BE2C (cell line): ENCODE results near the gene SPIRE2.
"Not testable (repeated sequence)": the region's sequence is repeated elsewhere in the genome, so short reads cannot be mapped to it uniquely, and the experiment has no call there.

ENCODE experiments used
- DNase-seq: peaks from one replicate; pipeline ENCODE4 v3.0.0-alpha.2; 2020
- H3K27me3 ChIP-seq: fragments of 250-450 bp; sonication (Bioruptor Pico); 2 replicates; pipeline ENCODE4 v1.5.1; 2020; ENCODE audit warnings: mild to moderate bottlenecking
- H3K36me3 ChIP-seq: fragments of 250-450 bp; sonication (Bioruptor Pico); 2 replicates; pipeline ENCODE4 v1.5.1; 2020; ENCODE audit warnings: mild to moderate bottlenecking
- H3K4me1 ChIP-seq: fragments of 250-450 bp; sonication (Bioruptor Pico); 2 replicates; pipeline ENCODE4 v1.5.1; 2020
- H3K4me3 ChIP-seq: 2 replicates; pipeline ENCODE4 v1.5.1; 2011; ENCODE audit warnings: low read depth, low read length
- H3K9me3 ChIP-seq: fragments of 250-450 bp; sonication (Bioruptor Pico); 2 replicates; pipeline ENCODE4 v1.5.1; 2020
- TF ChIP-seq, protein P1 (sequence below): IDR thresholded peaks from 2 replicates; pipeline ENCODE4 v1.5.1; 2012; ENCODE audit warnings: mild to moderate bottlenecking, low read depth, low read length

Gene SPIRE2

DNA sequence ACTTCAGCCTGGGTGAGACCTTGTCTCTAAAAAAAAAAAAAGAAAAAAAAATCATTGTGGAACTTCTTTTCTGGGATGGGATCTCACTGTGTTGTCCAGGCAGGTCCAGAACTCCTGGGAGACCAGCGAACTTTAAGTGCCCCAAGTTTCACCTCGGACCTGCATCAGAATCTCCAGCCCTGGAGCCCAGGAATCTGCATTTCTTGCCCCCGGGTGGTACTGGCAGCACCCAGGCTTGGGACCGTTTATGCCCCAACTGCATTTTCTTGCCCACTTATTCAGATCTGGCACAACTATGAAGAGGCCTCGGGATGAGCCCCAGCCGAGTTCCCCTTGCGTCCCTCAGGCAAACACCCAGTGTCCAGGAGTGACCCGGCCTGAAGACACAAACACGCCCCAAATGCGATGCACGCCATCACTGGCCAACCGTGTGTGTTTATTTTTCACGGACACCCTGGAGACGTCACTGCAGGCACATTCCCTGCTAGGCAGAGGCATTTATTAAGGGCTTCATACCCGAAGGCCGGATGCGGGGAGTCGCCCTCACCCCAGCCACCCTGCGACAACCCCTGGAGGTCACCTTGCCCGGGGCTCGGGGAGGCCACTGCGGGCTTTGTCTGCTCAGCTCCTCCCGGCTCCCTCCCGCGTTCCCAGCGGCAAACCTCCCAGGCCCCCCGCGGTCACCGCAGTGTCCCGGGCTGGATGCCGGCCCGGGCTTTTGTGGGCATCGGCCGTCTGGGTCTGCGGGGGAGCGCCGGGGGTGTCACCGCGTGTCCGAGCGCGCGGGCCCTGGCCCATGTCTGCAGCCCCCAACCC, 684 bp upstream of the SPIRE2 start:
- H3K9me3 ChIP-seq, result no peaks in the 10 kb centered on the region
- H3K4me1 ChIP-seq, result 0 out of 2 replicates have a peak, but pooled peaks cover 3% of the 10 kb centered on the region
- peak; percentile 45 for DNase-seq
- H3K36me3 ChIP-seq, result no peaks in the 10 kb centered on the region
- H3K4me3 ChIP-seq, result peak overlapping the region; percentile 58
- no peaks in the 10 kb centered on the region for H3K27me3 ChIP-seq
- TF ChIP-seq, protein P1, sequence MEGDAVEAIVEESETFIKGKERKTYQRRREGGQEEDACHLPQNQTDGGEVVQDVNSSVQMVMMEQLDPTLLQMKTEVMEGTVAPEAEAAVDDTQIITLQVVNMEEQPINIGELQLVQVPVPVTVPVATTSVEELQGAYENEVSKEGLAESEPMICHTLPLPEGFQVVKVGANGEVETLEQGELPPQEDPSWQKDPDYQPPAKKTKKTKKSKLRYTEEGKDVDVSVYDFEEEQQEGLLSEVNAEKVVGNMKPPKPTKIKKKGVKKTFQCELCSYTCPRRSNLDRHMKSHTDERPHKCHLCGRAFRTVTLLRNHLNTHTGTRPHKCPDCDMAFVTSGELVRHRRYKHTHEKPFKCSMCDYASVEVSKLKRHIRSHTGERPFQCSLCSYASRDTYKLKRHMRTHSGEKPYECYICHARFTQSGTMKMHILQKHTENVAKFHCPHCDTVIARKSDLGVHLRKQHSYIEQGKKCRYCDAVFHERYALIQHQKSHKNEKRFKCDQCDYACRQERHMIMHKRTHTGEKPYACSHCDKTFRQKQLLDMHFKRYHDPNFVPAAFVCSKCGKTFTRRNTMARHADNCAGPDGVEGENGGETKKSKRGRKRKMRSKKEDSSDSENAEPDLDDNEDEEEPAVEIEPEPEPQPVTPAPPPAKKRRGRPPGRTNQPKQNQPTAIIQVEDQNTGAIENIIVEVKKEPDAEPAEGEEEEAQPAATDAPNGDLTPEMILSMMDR, result no peak

DNA sequence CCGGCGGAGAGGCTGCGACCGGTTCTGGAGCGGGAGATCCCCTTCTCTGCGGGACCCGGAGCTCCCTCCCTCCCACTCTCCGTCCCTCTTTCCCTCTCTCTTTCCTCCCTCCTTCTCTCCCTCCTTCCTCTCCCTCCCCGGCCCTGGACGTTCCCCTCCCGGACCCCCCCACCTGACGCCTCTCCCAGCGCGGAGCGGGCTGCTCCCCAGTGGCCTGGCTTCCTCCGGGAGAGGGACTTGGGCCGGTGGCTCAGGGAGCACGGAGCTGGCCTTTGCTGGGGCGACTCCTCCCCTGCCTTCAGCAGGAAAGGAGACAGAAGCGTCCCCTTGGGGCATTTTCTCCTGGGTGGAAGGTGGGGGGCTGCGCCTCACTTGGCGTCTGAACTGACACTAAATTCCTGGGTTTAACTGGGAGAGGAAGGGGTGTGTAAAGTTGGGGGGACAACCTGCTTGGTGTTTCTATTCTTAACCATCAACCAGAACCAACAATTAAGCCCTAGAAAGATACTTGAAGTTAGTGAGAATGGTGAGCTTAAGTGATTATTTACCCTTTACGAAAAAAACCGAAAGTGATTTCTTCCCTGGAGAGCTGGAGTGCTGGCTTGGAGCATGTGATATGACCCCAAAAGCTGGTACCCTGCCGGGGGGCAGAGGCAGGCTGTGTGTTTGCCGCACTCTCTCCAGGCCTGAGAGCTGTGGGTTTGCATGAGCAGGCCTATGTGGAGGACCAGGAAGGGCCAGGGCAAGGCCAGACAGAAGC, 775 bp downstream of the SPIRE2 start:
- DNase-seq, result no peak
- Histone ChIP-seq H3K4me1 (no peaks in the 10 kb centered on the region), H3K9me3 (no peaks in the 10 kb centered on the region), H3K36me3 (no peaks in the 10 kb centered on the region), H3K4me3 (peak overlapping the region; percentile 67), H3K27me3 (no peaks in the 10 kb centered on the region)
- TF ChIP-seq, protein P1, result no peak

DNA sequence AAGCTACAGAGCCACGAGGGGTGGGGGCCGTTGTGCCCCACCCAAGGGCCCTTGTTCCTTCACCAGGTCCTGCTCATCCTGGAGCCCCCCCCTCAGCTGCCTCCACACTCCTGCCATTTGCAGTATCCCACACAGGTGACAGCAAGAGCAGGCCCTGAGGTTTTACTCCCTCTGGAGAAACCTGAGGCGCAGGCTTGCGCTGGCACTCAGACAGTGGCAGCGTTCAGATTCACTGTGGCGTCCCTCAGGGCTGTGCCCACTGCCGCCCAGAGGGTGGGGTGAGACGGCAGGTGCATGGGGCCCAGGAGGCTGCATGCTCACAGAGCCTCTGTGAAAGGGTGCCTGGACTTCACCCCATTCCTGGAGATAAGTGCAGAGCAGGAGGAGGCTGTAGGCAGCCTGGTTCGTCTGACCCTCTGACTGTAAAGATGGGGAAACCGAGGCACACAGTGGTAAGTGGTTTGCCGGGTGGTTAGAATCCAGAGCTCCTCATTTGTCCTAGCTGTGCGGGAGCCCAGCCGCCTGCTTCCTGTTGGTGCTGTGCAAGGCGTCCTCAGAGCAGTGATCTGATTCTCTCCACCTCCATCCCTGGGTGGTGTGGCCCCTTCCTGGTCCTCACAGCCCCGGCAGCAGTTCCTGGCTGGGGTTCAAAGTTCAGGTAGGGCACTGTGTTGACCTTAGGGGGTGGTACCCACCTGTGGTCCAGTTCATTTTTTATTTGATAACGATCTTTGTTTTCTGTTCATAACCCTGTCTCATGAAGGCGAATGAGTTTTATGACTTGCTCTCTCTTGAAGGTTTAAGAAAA, 1.6 kb downstream of the SPIRE2 start:
- TF ChIP-seq, protein P1, result no peak
- no peak for DNase-seq
- H3K4me1 ChIP-seq, result no peaks in the 10 kb centered on the region

DNA sequence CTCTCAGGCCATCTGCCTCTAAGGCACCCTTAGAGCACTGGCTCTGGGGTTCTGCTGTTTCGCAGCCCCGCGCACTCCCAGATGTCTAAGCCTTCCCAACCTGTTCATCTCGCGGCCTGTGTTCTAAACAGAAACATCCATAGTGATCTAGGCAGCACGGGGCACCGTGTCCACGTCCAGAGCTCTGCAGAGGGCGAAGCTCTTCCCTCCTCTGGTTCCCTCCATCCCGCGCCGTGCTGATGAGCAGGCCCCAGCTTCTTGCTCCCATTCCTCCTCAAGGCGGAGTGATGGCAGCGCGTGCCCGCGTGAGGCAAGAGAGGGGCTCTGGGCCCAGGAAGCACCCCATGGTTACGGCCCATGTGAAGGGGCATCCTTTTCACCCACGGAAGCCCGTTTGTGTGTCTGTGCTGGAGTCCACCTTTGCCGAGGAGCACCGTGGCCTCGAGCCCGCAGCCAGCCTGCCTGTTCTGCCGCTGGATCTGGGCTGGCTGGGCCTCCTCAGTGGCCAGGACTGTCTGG, 3.6 kb downstream of the SPIRE2 start:
- Histone ChIP-seq H3K9me3 (no peaks in the 10 kb centered on the region), H3K4me3 (no peak overlapping the region), H3K36me3 (no peaks in the 10 kb centered on the region), H3K4me1 (no peaks in the 10 kb centered on the region), H3K27me3 (no peaks in the 10 kb centered on the region)
- TF ChIP-seq, protein P1, result no peak
- DNase-seq, result no peak

More for the DNA sequence above, 1.6 kb downstream of the SPIRE2 start:
- Histone ChIP-seq H3K9me3 (no peaks in the 10 kb centered on the region), H3K36me3 (no peaks in the 10 kb centered on the region), H3K4me3 (no peak overlapping the region), H3K27me3 (no peaks in the 10 kb centered on the region)

DNA sequence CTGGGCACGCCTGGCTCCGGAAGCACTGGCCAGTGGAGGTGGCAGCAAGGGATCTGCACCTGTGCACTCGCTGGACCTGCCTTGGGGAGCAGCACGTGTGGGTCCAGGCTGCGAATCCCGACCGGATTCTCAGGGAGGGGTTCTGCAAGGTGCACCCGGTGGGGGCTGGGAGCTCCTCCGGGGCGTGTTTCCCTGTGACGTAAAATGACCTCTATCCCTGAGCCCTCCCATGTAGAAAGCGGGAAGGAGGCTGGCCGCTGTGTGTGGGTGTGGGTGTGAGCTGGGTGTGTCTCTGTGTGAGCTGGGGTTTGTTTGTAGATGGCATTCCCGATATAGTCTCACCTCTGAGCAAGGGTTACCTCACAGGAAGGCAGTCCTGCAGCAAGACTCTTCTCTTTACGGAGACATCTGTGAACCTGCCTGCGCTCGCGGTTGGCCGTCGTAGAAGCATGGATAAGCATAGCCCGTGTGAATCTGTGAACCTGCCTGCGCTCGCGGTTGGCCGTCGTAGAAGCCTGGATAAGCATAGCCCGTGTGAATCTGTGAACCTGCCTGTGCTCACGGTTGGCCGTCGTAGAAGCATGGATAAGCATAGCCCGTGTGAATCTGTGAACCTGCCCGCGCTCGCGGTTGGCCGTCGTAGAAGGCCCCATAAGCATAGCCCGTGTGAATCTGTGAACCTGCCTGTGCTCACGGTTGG, 5.5 kb downstream of the SPIRE2 start:
- H3K9me3 ChIP-seq, H3K36me3 ChIP-seq, H3K4me1 ChIP-seq, DNase-seq, H3K27me3 ChIP-seq, H3K4me3 ChIP-seq: not testable (repeated sequence)

DNA sequence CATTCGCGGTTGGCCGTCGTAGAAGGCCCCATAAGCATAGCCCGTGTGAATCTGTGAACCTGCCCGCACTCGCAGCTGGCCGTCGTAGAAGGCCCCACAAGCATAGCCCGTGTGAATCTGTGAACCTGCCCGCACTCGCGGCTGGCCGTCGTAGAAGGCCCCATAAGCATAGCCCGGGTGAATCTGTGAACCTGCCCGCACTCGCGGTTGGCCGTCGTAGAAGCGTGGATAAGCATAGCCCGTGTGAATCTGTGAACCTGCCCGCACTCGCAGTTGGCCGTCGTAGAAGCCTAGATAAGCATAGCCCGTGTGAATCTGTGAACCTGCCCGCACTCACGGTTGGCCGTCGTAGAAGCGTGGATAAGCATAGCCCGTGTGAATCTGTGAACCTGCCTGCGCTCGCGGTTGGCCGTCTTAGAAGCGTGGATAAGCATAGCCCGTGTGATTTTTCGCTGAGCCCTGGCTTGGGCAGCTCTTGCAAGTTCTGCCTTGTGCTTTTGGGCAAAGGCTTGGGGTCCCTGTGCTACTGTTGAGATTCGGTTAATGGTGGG, 6.6 kb downstream of the SPIRE2 start:
- not testable (repeated sequence) for H3K4me3 ChIP-seq, H3K4me1 ChIP-seq

DNA sequence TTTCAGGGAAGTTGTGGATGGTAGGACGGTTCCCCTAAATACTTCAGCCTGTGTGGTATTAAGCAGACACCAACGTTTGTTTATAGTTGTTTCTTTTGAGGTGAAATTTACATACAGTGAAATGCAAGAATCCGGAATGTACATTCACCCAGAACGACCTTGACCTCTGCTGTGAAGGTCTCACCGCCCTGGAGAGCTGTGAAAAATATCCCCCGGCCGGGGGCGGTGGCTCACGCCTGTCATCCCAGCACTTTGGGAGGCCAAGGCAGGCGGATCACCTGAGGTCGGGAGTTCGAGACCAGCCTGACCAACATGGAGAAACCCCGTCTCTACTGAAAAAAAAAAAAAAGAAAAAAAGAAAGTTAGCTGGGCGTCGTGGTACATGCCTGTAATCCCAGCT, 8.2 kb downstream of the SPIRE2 start:
- not testable (repeated sequence) for H3K27me3 ChIP-seq, H3K9me3 ChIP-seq, H3K4me3 ChIP-seq, H3K36me3 ChIP-seq, H3K4me1 ChIP-seq, DNase-seq

More for the DNA sequence above, 6.6 kb downstream of the SPIRE2 start:
- DNase-seq, H3K36me3 ChIP-seq, H3K9me3 ChIP-seq, H3K27me3 ChIP-seq: not testable (repeated sequence)
